COLO668 (cell line): ENCODE data around the gene DBNDD1.
"Not testable (repeated sequence)": the region's sequence is repeated elsewhere in the genome, so short reads cannot be mapped to it uniquely, and the experiment has no call there.

Experiments
- DNase-seq: peaks from one replicate; lab custom pipeline; 2025; ENCODE audit not compliant: unreplicated experiment; lab: John Stamatoyannopoulos, UW

DBNDD1 gene

DNA sequence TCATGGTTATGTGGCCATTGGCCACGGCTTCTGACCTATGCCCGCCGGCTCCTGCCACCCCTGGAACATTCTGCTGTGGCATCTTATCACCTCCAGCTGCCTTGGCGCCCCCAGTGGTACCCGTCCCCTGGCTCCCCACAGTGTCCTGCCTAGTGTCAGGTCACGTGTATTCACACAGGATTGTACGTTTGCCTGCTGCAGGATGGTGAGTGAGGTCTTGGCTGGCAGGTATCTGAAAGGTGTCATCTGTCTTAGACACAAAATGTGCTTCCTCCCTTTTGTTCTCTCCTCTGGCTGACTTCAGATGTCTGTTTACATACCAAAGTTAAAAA, 24.9 kb downstream of the DBNDD1 start:
- no peak for DNase-seq

DNA sequence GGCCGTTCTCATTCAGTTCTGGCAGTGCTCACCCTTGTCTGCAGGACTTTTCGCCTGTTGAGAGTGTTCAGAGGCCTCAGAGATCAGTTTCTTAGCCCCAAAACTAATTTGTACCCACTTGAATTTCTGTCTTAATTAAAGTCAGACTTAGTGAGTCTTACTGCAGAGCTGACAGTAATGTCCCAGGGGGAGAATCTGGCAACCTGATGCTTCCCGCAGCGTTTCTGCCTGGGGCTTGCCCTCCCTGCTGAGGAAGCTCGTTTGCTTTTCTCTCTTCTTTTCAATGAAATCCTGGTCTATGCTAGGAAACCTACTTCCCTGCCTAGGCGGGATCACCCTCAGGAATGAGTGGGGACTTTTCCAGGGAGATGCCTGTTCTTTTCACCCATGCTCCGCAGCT, 25.3 kb downstream of the DBNDD1 start:
- DNase-seq = no peak

DNA sequence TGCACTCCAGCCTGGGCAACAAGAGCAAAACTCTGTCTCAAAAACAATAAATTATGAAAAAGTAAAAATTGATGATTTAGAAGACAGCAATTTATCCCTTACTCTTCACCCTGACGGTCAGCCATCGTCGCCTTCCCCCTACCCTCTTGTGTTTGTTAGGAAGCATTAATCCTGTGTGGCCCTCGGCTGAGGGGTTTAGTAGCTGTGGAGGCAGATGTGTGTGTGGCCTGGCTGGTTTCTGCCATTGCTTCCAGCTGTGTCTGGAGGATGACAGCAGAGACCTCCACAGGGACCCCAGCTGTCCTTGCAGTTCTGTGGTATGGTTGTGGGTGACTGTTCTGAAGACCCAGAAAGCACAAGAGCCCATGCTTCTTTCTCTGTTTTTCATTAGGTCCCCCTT, 25.9 kb downstream of the DBNDD1 start:
- DNase-seq = no peak

GRCh38 chr16:89990799-89991198, 28.5 kb downstream of the DBNDD1 start:
- DNase-seq = no peak

GRCh38 chr16:89988951-89989350, 30.3 kb downstream of the DBNDD1 start:
- DNase-seq = no peak

DNA sequence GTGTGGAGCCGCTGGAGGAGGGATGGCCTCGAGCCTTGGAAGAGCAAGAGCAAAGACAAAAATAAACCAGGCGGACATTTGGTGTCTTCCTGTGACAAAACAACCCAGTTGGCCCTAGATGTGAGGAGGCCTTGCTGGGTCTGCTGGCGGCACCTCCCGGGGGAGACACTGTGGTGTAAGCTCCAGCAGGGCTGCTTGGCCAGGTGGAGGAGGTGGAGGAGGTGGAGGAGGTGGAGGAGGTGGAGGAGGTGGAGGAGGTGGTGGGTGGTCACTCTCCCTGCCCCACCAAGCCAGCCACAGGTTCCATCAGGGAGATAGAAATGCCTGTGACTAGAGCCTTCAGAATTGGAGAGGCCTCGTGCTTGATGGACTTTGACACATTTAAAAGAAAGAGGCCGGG, 32.1 kb downstream of the DBNDD1 start:
- DNase-seq = no peak

DNA sequence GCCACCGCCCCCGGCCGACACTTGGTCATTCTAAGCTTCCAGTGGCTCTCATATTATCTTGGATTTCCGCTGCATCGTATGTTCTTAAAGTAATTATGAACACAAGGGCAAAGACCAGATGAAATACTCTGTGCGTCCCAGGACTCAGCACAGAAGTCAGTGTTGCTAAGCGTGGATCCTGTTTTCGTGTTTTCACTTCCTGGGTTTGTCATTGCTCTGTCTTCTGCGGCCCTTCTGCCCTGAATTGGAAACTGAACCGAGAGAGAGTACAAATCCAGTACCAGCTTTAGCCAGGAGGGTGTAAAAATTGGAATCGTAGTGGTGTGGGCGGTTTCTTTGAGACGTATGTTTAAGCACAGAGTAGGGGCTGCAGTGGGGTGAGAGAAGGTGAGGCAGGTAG, 32.7 kb downstream of the DBNDD1 start:
- DNase-seq = no peak

DNA sequence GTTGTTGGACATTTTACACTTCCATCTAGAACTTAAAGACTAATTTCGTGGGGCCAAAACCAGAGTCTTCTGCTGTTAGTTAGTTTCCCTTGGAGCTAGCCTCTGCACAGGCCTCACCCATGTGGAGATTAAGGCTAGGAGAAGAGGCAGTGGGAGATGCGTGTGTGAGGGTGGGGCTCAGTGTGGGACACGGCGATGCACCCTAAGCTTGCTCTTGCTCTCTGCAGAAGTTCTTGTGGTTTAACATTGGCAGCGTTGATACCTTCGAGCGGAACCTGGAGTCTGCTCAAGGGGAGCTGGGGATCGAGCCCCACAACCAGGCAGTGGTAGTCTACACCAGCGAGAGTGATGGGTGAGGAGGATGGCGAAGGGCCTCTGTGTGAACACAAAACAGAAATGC, 34.0 kb downstream of the DBNDD1 start:
- no peak for DNase-seq

GRCh38 chr16:89984216-89984615, 35.0 kb downstream of the DBNDD1 start:
- DNase-seq = no peak

DNA sequence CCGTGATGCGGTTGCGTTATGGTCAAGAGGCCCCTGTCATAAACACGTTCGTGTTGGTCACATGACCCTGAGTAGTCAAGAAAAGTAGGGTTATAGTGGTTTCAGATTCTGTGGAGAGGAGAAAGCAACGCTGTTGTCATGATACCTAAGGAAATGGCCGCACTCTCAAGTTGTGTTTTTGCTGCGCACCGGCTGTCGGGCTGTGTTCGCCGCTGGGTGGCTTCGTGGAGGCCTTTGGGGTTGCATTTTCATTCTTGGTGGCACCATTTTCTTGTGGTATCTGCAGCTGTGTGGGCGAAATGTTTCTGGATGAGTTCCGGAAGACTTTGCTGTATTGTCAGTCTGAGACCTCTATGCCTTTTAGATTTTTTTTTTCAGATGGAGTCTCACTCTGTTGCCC, 35.7 kb downstream of the DBNDD1 start:
- DNase-seq = no peak

DNA sequence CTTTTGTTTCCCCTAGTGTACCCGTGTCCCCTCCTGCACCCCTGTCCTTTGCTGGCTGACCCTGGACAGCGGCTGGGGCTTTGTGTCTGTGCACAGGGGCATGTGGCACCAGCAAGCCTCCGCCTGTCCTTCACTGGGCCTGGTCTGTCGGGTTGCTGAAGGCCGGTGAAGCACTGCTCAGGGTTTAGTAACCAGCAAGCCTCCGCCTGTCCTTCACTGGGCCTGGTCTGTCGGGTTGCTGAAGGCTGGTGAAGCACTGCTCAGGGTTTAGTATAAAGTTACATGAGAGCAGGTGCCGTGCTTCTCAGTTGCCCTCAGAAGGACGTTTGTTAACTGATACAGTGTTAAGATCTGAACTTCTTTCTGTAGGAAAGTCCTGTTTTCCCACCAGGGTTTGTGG, 36.9 kb downstream of the DBNDD1 start:
- no peak for DNase-seq

DNA sequence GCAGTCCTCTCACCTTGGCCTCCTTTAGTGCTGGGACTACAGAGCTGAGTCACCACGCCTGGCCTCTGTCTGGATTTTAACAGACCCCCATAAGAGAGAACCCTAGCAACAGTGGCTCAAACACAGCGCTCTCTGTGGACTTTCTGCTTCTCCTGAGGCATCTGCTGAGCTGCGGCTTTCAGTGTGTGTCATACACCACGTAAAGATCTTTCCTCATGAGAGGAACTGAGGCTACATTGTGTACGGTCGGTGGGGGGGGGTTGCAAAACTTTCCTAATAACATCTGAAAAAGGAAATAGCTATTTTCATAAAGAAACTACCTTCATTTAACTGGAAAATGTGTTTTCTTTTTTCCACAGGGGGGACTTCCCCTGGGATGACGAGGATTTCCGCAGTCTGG, 37.8 kb downstream of the DBNDD1 start:
- no peak for DNase-seq

- DNase-seq = no peak
These were observed 44.4 kb downstream of the DBNDD1 start for GRCh38 chr16:89974870-89975269.

DNA sequence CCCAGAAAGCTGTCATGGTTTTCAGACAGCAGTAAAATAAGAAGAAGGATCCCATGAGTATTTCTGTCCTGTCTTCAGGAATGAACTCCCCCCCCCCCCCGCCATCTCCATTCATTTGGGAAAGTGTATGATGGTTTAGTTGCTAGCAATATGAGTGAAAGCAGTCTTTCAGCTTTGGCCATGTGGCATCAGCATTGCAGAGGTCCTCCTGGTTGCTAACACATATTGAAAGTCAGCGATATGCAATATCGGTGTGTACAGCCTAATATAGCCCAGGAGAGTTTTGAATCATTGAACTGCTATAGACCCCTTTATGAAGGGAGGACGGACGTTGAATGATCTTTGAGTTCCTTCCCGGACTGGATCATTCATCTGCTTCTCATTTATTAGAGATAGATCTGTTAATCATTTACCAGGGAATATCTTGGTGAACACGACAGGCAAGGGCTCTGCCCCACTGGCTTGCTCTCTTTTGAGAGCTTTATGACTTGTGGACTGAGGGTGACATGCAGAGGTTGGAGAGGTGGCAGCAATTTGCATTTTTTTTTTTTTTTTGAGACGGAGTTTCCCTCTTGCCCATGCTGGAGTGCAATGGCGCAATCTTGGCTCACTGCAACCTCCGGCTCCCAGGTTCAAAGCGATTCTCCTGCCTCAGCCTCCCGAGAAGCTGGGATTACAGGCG, 45.5 kb downstream of the DBNDD1 start:
- peak; percentile 56 for DNase-seq

DNA sequence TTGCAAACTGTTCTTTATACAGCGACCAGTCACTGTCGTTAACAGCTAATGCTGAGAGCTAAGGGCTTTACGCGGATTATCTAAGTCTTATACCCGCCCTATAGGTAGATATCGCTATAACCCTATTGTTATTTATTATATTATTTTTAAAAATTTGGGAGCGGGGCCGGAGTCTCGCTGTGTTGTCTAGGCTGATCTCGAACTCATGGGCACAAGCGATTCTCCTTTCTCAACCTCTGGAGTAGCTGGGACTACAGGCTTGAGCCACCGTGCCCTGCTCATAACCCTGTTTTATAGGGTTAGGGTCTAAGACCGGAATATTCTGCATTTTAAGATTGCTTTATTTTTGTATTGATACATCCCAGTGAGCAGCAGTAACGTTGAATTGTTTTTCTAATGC, 46.0 kb downstream of the DBNDD1 start:
- no peak for DNase-seq

GRCh38 chr16:89972244-89973234, 46.7 kb downstream of the DBNDD1 start:
- DNase-seq = peak; percentile 97

GRCh38 chr16:89971495-89972243, 47.6 kb downstream of the DBNDD1 start:
- peak; percentile 61 for DNase-seq

DNA sequence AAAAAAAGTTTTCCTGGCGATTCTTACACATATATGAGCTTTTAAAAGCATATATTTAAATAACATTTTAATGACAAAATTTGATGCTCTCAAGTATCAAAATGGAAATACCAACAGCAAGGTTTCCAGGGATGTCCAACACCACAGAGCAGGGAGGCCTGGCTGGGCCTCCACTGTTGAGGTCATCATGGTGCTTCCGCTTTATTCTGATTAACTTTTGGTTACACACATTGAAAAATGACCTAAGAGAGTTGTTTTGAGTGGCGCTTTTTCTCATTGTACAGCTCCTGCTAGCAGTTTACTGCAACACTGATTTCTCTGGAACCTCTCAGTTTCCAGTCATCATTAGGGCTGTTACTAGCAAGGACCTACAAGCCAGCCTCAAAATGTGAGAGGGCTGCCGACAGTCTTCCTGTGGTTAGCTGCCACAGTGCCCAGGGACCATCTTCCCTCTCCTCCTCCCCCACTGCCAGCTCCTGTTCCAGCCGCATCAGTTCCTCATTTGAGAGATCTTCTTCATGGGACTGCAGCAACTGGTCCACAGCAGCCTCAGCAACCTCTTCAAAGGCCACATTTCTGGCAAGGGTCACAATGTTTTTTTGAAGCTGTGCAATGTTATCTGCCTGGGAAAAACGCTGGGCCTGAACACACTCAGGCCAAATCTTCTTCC, 49.4 kb downstream of the DBNDD1 start:
- no peak for DNase-seq

GRCh38 chr16:89968074-89968473, 51.2 kb downstream of the DBNDD1 start:
- not testable (repeated sequence) for DNase-seq

GRCh38 chr16:89967436-89967835, 51.8 kb downstream of the DBNDD1 start:
- not testable (repeated sequence) for DNase-seq

- no peak for DNase-seq
These were observed 52.5 kb downstream of the DBNDD1 start for GRCh38 chr16:89966756-89967155.
